PFSK-1 (cell line): ENCODE results near the gene SGIP1.

Experiments used
- POLR2AphosphoS5 ChIP-seq: IDR thresholded peaks from 2 replicates; pipeline ENCODE4 v1.6.1; 2012; ENCODE audit warnings: low read depth, mild to moderate bottlenecking, control low read depth, low read length, moderate library complexity
- TAF1 ChIP-seq: IDR thresholded peaks from 2 replicates; pipeline ENCODE4 v1.6.1; 2012; ENCODE audit warnings: low read length, control low read depth, borderline replicate concordance; ENCODE audit not compliant: insufficient read depth
- TF ChIP-seq, protein P1 (sequence below), 2 experiments: IDR thresholded peaks; 2 replicates each; pipeline versions ENCODE4 v1.6.1 to v1.8.0; 2011 to 2012; ENCODE audit warnings: low read depth in 2 of 2, low read length in 2 of 2, control low read depth in 1 of 2, inconsistent platforms in 1 of 2, mild to moderate bottlenecking in 1 of 2, moderate library complexity in 1 of 2; ENCODE audit not compliant: insufficient read depth in 1 of 2

DNA sequence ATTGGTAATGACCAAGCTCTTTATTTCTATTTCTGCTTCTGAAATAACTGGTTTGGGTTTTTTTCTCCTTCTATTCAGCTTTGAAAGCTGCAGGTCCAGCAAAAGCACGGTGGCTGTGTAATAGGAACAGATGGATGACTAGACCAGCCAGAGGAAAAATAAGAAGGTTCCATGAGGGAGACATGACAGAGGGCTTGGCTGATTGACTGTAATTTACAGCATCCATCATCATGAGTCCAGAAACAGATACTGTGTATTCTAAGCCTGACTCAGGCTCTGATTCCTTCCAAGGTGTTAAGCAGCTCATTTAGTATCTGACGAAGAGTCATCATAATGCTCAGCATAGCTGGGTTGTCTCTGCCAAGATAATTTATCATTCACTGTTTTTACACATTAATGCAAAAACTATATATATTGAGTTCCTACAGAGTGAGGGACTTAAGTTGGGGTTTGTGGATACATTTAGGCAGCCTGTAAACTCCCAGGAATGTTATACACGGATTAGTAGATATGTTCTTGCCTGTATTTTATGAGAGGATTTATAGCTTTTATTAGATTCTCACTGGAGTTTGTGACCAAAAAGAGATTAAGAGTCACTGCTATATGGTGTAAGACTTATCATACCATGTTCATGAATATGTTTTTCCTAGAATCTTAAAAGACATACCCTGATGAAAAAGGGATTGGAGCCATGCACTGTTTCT, 72.6 kb downstream of the SGIP1 start:
- TF ChIP-seq TAF1 (no peak), POLR2AphosphoS5 (no peak)
- TF ChIP-seq, protein P1, sequence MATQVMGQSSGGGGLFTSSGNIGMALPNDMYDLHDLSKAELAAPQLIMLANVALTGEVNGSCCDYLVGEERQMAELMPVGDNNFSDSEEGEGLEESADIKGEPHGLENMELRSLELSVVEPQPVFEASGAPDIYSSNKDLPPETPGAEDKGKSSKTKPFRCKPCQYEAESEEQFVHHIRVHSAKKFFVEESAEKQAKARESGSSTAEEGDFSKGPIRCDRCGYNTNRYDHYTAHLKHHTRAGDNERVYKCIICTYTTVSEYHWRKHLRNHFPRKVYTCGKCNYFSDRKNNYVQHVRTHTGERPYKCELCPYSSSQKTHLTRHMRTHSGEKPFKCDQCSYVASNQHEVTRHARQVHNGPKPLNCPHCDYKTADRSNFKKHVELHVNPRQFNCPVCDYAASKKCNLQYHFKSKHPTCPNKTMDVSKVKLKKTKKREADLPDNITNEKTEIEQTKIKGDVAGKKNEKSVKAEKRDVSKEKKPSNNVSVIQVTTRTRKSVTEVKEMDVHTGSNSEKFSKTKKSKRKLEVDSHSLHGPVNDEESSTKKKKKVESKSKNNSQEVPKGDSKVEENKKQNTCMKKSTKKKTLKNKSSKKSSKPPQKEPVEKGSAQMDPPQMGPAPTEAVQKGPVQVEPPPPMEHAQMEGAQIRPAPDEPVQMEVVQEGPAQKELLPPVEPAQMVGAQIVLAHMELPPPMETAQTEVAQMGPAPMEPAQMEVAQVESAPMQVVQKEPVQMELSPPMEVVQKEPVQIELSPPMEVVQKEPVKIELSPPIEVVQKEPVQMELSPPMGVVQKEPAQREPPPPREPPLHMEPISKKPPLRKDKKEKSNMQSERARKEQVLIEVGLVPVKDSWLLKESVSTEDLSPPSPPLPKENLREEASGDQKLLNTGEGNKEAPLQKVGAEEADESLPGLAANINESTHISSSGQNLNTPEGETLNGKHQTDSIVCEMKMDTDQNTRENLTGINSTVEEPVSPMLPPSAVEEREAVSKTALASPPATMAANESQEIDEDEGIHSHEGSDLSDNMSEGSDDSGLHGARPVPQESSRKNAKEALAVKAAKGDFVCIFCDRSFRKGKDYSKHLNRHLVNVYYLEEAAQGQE (IDR thresholded peaks at IDR 0.05; ENCODE audit: insufficient read depth in 1 of 2, low read depth in 2 of 2, low read length in 2 of 2) = no peak
